SU-DHL-6 (cell line): ENCODE data around the gene DIO1.

Experiments
- EZH2phosphoT487 ChIP-seq: fragments of 200-600 bp; sonication (generic), shearing (Covaris generic); conservative IDR thresholded peaks from 2 replicates; pipeline ENCODE4 v1.6.1; 2018; ENCODE audit warnings: mild to moderate bottlenecking, antibody characterized with exemption, low read length, moderate library complexity, mixed read lengths
- TF ChIP-seq, protein P1 (sequence below): fragments of 200-600 bp; sonication (generic); IDR thresholded peaks from one replicate; pipeline ENCODE4 v1.5.1; 2017; ENCODE audit warnings: antibody characterized with exemption, mild to moderate bottlenecking, low read length, moderate library complexity; ENCODE audit not compliant: insufficient read depth, poor library complexity, severe bottlenecking

DNA sequence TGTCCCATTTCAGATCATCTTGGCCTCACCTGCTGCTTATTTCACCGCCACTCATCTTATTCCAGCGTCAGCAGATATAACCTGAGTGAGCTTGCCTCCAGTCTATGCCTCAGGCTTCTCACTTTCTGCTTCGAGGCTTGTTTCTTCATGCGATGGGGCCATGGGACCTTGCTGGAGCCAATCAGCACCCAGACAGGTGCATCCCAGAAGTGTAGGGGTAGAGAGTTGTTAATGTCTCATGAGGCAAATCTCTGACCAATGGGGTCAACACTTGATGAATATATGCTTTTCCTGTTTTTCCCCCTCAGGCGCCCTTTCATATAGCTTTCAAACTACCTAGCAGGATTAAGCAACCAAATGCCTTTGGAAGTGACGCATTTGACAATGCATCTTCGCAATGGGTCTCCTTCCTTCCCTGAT lies 3.5 kb upstream of the DIO1 start:
- TF ChIP-seq, protein P1, sequence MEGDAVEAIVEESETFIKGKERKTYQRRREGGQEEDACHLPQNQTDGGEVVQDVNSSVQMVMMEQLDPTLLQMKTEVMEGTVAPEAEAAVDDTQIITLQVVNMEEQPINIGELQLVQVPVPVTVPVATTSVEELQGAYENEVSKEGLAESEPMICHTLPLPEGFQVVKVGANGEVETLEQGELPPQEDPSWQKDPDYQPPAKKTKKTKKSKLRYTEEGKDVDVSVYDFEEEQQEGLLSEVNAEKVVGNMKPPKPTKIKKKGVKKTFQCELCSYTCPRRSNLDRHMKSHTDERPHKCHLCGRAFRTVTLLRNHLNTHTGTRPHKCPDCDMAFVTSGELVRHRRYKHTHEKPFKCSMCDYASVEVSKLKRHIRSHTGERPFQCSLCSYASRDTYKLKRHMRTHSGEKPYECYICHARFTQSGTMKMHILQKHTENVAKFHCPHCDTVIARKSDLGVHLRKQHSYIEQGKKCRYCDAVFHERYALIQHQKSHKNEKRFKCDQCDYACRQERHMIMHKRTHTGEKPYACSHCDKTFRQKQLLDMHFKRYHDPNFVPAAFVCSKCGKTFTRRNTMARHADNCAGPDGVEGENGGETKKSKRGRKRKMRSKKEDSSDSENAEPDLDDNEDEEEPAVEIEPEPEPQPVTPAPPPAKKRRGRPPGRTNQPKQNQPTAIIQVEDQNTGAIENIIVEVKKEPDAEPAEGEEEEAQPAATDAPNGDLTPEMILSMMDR: no peak
- no peak for TF ChIP-seq EZH2phosphoT487
